H7 (cell line): ENCODE measurements around the gene CUX1. TPM values are rescaled to one million over a fixed set of nuclear protein-coding genes. Genes with fewer than 3 reads are reported as not detected.
"Not testable (repeated sequence)": the region's sequence is repeated elsewhere in the genome, so short reads cannot be mapped to it uniquely, and the experiment has no call there.

Source experiments
- DNase-seq: peaks from one replicate; pipeline ENCODE4 v3.0.0; 2012
- H3K27me3 ChIP-seq: 2 replicates; pipeline ENCODE4 v1.6.0; 2011; ENCODE audit warnings: mild to moderate bottlenecking, low read length; ENCODE audit not compliant: control insufficient read depth, insufficient read depth
- H3K36me3 ChIP-seq: replicated peaks from 2 replicates; pipeline ENCODE4 v1.5.1; 2011; ENCODE audit warnings: low read length; ENCODE audit not compliant: control insufficient read depth, insufficient read depth
- H3K4me3 ChIP-seq: 2 replicates; pipeline ENCODE4 v1.5.1; 2011; ENCODE audit warnings: low read depth, mild to moderate bottlenecking, control low read depth, low read length, moderate library complexity; ENCODE audit not compliant: insufficient read depth
- total RNA-seq: library from RNA; depleted of rRNA; stranded (reverse); fragments of >200 nt; shearing (Covaris generic); gene quantifications from 2 replicates; pipeline ENCODE4 v1.2.3, GENCODE V29; 2014

The CUX1 gene
- total RNA-seq, 1 experiment from 2014 or later = 28.2 TPM

- H3K27me3 ChIP-seq = no peaks in the 10 kb centered on the region
- no peak overlapping the region for H3K4me3 ChIP-seq
- no peaks in the 10 kb centered on the region for H3K36me3 ChIP-seq
- no peak for DNase-seq
Observed at GRCh38 chr7:101784292-101785127, 32.9 kb upstream of the CUX1 start.

GRCh38 chr7:101787864-101788263 is 29.6 kb upstream of the CUX1 start:
- no peaks in the 10 kb centered on the region for H3K27me3 ChIP-seq
- H3K36me3 ChIP-seq = no peaks in the 10 kb centered on the region
- H3K4me3 ChIP-seq = no peak overlapping the region
- DNase-seq = no peak

GRCh38 chr7:101788517-101788916 is 28.9 kb upstream of the CUX1 start:
- DNase-seq = no peak
- H3K27me3 ChIP-seq = no peaks in the 10 kb centered on the region
- H3K36me3 ChIP-seq = no peaks in the 10 kb centered on the region
- H3K4me3 ChIP-seq = no peak overlapping the region

- Histone ChIP-seq H3K27me3 (no peaks in the 10 kb centered on the region), H3K4me3 (no peak overlapping the region), H3K36me3 (no peaks in the 10 kb centered on the region)
- no peak for DNase-seq
Observed at GRCh38 chr7:101790566-101791293, 26.7 kb upstream of the CUX1 start.

- Histone ChIP-seq H3K27me3 (no peaks in the 10 kb centered on the region), H3K4me3 (no peak overlapping the region), H3K36me3 (no peaks in the 10 kb centered on the region)
- no peak for DNase-seq
Observed at GRCh38 chr7:101792051-101792681, 25.3 kb upstream of the CUX1 start.

- H3K27me3 ChIP-seq, DNase-seq, H3K4me3 ChIP-seq, H3K36me3 ChIP-seq: not testable (repeated sequence)
Observed at GRCh38 chr7:101792682-101793071, 24.7 kb upstream of the CUX1 start.

GRCh38 chr7:101795461-101795860 is 22.0 kb upstream of the CUX1 start:
- no peaks in the 10 kb centered on the region for H3K27me3 ChIP-seq
- H3K36me3 ChIP-seq = no peaks in the 10 kb centered on the region
- no peak for DNase-seq
- H3K4me3 ChIP-seq = no peak overlapping the region

- H3K36me3 ChIP-seq, H3K4me3 ChIP-seq, DNase-seq, H3K27me3 ChIP-seq: not testable (repeated sequence)
Observed at GRCh38 chr7:101798173-101798572, 19.3 kb upstream of the CUX1 start.

- Histone ChIP-seq H3K4me3 (no peak overlapping the region), H3K27me3 (peaks cover 8% of the 10 kb centered on the region), H3K36me3 (no peaks in the 10 kb centered on the region)
- no peak for DNase-seq
Observed at GRCh38 chr7:101803203-101804087, 14.0 kb upstream of the CUX1 start.

- peaks cover 8% of the 10 kb centered on the region for H3K27me3 ChIP-seq
- no peaks in the 10 kb centered on the region for H3K36me3 ChIP-seq
- no peak overlapping the region for H3K4me3 ChIP-seq
- DNase-seq = peak; percentile 63
Observed at GRCh38 chr7:101804088-101804963, 13.1 kb upstream of the CUX1 start.

- Histone ChIP-seq H3K36me3 (no peaks in the 10 kb centered on the region), H3K27me3 (peaks cover 8% of the 10 kb centered on the region), H3K4me3 (no peak overlapping the region)
- peak; percentile 78 for DNase-seq
Observed at GRCh38 chr7:101804967-101805366, 12.5 kb upstream of the CUX1 start.

GRCh38 chr7:101812595-101812994 is 4.8 kb upstream of the CUX1 start:
- Histone ChIP-seq H3K4me3 (no peak overlapping the region), H3K36me3 (no peaks in the 10 kb centered on the region), H3K27me3 (peaks cover 8% of the 10 kb centered on the region)
- no peak for DNase-seq

GRCh38 chr7:101813402-101814019 is 3.9 kb upstream of the CUX1 start:
- H3K4me3 ChIP-seq = no peak overlapping the region
- no peak for DNase-seq
- peaks cover 8% of the 10 kb centered on the region for H3K27me3 ChIP-seq
- H3K36me3 ChIP-seq = no peaks in the 10 kb centered on the region
